H1 (cell line): Measurements from ENCODE around the gene CD58. TPM values are rescaled to one million over a fixed set of nuclear protein-coding genes. Genes with fewer than 3 reads are reported as not detected.

ENCODE experiments used
- CTCF ChIA-PET: fragments of 300-600 bp; sonication (Branson Sonifier 250); formaldehyde crosslinking; loops from one replicate; lab custom pipeline; 2021; ENCODE audit not compliant: partially characterized antibody; lab: Charles Lee
- POLR2A ChIA-PET: fragments of 300-600 bp; sonication (Branson Sonifier 250); formaldehyde crosslinking; loops from one replicate; lab custom pipeline; 2021; ENCODE audit warnings: inconsistent platforms; ENCODE audit not compliant: partially characterized antibody; lab: Charles Lee
- DNase-seq, 2 experiments: peaks; one replicate each; pipeline versions ENCODE4 v3.0.0 to v3.0.0-alpha.2; 2010 to 2022; ENCODE audit warnings: low spot score in 2 of 2, low read depth in 1 of 2, mixed read lengths in 1 of 2
- FAIRE-seq: peaks from 2 replicates; lab custom pipeline; 2011; peaks lifted over from hg19 to GRCh38; lab: Jason Lieb, UNC
- H2AFZ ChIP-seq: 2 replicates; pipeline ENCODE4 v1.8.1; 2012; ENCODE audit warnings: low read length, inconsistent platforms
- H2AK5ac ChIP-seq: 2 replicates; pipeline ENCODE4 v1.6.1; 2013; ENCODE audit warnings: low read depth, low read length
- H2BK120ac ChIP-seq: replicated peaks from 2 replicates; pipeline ENCODE3; 2013; ENCODE audit warnings: low read depth, low read length, inconsistent platforms
- H2BK12ac ChIP-seq: 2 replicates; pipeline ENCODE4 v1.6.1; 2013; ENCODE audit warnings: low read depth, low read length
- H2BK15ac ChIP-seq: 2 replicates; pipeline ENCODE4 v1.6.1; 2013; ENCODE audit warnings: low read length
- H2BK20ac ChIP-seq: 2 replicates; pipeline ENCODE4 v1.6.1; 2013; ENCODE audit warnings: low read length
- H2BK5ac ChIP-seq: 2 replicates; pipeline ENCODE4 v1.6.1; 2013; ENCODE audit warnings: low read depth, low read length
- H3K14ac ChIP-seq: 2 replicates; pipeline ENCODE4 v1.6.1; 2013; ENCODE audit warnings: inconsistent platforms; ENCODE audit not compliant: insufficient read length
- H3K18ac ChIP-seq: 2 replicates; pipeline ENCODE4 v1.6.1; 2013; ENCODE audit warnings: low read length; ENCODE audit errors: extremely low read depth
- H3K23ac ChIP-seq: 2 replicates; pipeline ENCODE4 v1.6.1; 2013; ENCODE audit warnings: inconsistent platforms; ENCODE audit not compliant: insufficient read length
- H3K23me2 ChIP-seq: 2 replicates; pipeline ENCODE4 v1.6.1; 2013; ENCODE audit warnings: low read depth, low read length
- H3K27ac ChIP-seq: 2 replicates; pipeline ENCODE4 v1.6.1; 2011; ENCODE audit warnings: low read depth, low read length, inconsistent platforms
- H3K27me3 ChIP-seq, 4 experiments: replicated peaks in 1 of 4; 1 replicate in 1 of 4; 2 replicates in 3 of 4; pipeline versions ENCODE4 v1.6.1 to v1.8.1; 2011 to 2013; ENCODE audit warnings: low read length in 3 of 4, mild to moderate bottlenecking in 3 of 4, inconsistent platforms in 2 of 4, mixed read lengths in 2 of 4, moderate library complexity in 1 of 4; ENCODE audit not compliant: control insufficient read depth in 3 of 4, insufficient read depth in 3 of 4; ENCODE audit errors: extremely low read depth in 1 of 4
- H3K36me3 ChIP-seq, 4 experiments: 2 replicates each; pipeline versions ENCODE4 v1.6.1 to v1.8.1; 2011 to 2013; ENCODE audit warnings: mild to moderate bottlenecking in 4 of 4, low read length in 3 of 4, moderate library complexity in 2 of 4, control low read depth in 1 of 4, inconsistent platforms in 1 of 4; ENCODE audit not compliant: insufficient read depth in 4 of 4, control insufficient read depth in 2 of 4
- H3K4ac ChIP-seq: replicated peaks from 2 replicates; pipeline ENCODE3; 2013; ENCODE audit warnings: low read length, low read depth, mixed read lengths, inconsistent platforms; ENCODE audit not compliant: insufficient read length
- H3K4me1 ChIP-seq, 4 experiments: replicated peaks in 1 of 4; 1 replicate in 1 of 4; 2 replicates in 3 of 4; pipeline versions ENCODE4 v1.6.1 to v1.8.1; 2011 to 2013; ENCODE audit warnings: low read length in 3 of 4, inconsistent platforms in 2 of 4, mixed read lengths in 1 of 4; ENCODE audit not compliant: insufficient read depth in 4 of 4, control insufficient read depth in 3 of 4
- H3K4me2 ChIP-seq, 2 experiments: 2 replicates each; pipeline versions ENCODE4 v1.6.1 to v1.8.1; 2011 to 2013; ENCODE audit warnings: low read depth in 2 of 2, low read length in 2 of 2, control low read depth in 1 of 2, inconsistent platforms in 1 of 2, mild to moderate bottlenecking in 1 of 2; ENCODE audit not compliant: insufficient read depth in 1 of 2
- H3K4me3 ChIP-seq, 4 experiments: fragments of 200-600, 300-600 bp in 1 of 4; sonication (generic), shearing (Covaris generic), sonication (Bioruptor Twin) in 1 of 4; 2 replicates each; pipeline versions ENCODE4 v1.5.1 to v1.8.1; 2011 to 2016; ENCODE audit warnings: low read length in 4 of 4, low read depth in 3 of 4, control low read depth in 2 of 4, inconsistent platforms in 2 of 4, mild to moderate bottlenecking in 2 of 4, mixed read lengths in 1 of 4, moderate library complexity in 1 of 4; ENCODE audit not compliant: insufficient read depth in 2 of 4; ENCODE audit errors: extremely low read depth in 1 of 4
- H3K56ac ChIP-seq: replicated peaks from 2 replicates; pipeline ENCODE3; 2013; ENCODE audit warnings: low read depth, mild to moderate bottlenecking, mixed read lengths, low read length, inconsistent platforms; ENCODE audit not compliant: insufficient read length
- H3K79me1 ChIP-seq: 2 replicates; pipeline ENCODE4 v1.6.1; 2013; ENCODE audit warnings: low read depth, low read length, control low read depth
- H3K79me2 ChIP-seq, 2 experiments: 2 replicates each; pipeline versions ENCODE4 v1.6.1 to v1.8.1; 2012 to 2013; ENCODE audit warnings: low read length in 2 of 2, mild to moderate bottlenecking in 2 of 2, inconsistent platforms in 1 of 2; ENCODE audit not compliant: insufficient read depth in 2 of 2, control insufficient read depth in 1 of 2
- H3K9ac ChIP-seq, 4 experiments: replicated peaks in 1 of 4; 1 replicate in 1 of 4; 2 replicates in 3 of 4; pipeline versions ENCODE4 v1.6.1 to v1.8.1; 2011 to 2013; ENCODE audit warnings: low read depth in 3 of 4, low read length in 3 of 4, control low read depth in 2 of 4, mild to moderate bottlenecking in 2 of 4, moderate library complexity in 2 of 4, inconsistent platforms in 1 of 4; ENCODE audit errors: extremely low read depth in 1 of 4
- H3K9me3 ChIP-seq, 2 experiments: 2 replicates each; pipeline versions ENCODE4 v1.6.1 to v1.8.1; 2012 to 2013; ENCODE audit warnings: mild to moderate bottlenecking in 2 of 2, moderate library complexity in 2 of 2, control low read depth in 1 of 2, inconsistent platforms in 1 of 2, low read depth in 1 of 2, low read length in 1 of 2, mixed read lengths in 1 of 2; ENCODE audit not compliant: insufficient read depth in 2 of 2
- H4K20me1 ChIP-seq, 2 experiments: replicated peaks in 1 of 2; 2 replicates each; pipeline versions ENCODE3 to v1.8.1; 2011 to 2013; ENCODE audit warnings: inconsistent platforms in 2 of 2, low read length in 2 of 2, mild to moderate bottlenecking in 1 of 2; ENCODE audit not compliant: insufficient read depth in 2 of 2, control insufficient read depth in 1 of 2
- H4K5ac ChIP-seq: 2 replicates; pipeline ENCODE4 v1.6.1; 2013; ENCODE audit warnings: low read length, low read depth, mixed read lengths, inconsistent platforms; ENCODE audit not compliant: insufficient read length
- H4K8ac ChIP-seq: 2 replicates; pipeline ENCODE4 v1.8.0; 2013; ENCODE audit warnings: mild to moderate bottlenecking, moderate library complexity, low read length, inconsistent platforms; ENCODE audit not compliant: insufficient read depth; ENCODE audit errors: extremely low read depth
- H4K91ac ChIP-seq: replicated peaks from 2 replicates; pipeline ENCODE3; 2013; ENCODE audit warnings: low read length, mixed read lengths, inconsistent platforms; ENCODE audit not compliant: insufficient read length
- BRCA1 ChIP-seq: IDR thresholded peaks from 2 replicates; pipeline ENCODE4 v1.6.1; 2012; ENCODE audit warnings: low read depth, low read length, improper control_type of control experiment
- CHD2 ChIP-seq: IDR thresholded peaks from 2 replicates; pipeline ENCODE4 v1.6.1; 2012; ENCODE audit warnings: low read length, improper control_type of control experiment
- JUN ChIP-seq: IDR thresholded peaks from 2 replicates; pipeline ENCODE4 v1.6.1; 2011; ENCODE audit warnings: low read depth, mild to moderate bottlenecking, improper control_type of control experiment, low read length
- MAFK ChIP-seq: IDR thresholded peaks from 2 replicates; pipeline ENCODE4 v1.6.1; 2012; ENCODE audit warnings: low read depth, mild to moderate bottlenecking, improper control_type of control experiment, low read length
- NRF1 ChIP-seq: IDR thresholded peaks from 2 replicates; pipeline ENCODE4 v1.6.1; 2011; ENCODE audit warnings: mild to moderate bottlenecking, low read depth, low read length, improper control_type of control experiment
- POLR2A ChIP-seq, 2 experiments: IDR thresholded peaks; 1 replicate in 1 of 2; 2 replicates in 1 of 2; pipeline ENCODE4 v1.6.1; 2011; ENCODE audit warnings: low read depth in 2 of 2, low read length in 2 of 2, mild to moderate bottlenecking in 2 of 2; ENCODE audit errors: control extremely low read depth in 1 of 2
- SAP30 ChIP-seq: fragments of 300-600 bp; sonication (generic); IDR thresholded peaks from 2 replicates; pipeline ENCODE4 v1.7.1; 2012; ENCODE audit warnings: low read length, moderate library complexity, mild to moderate bottlenecking, inconsistent platforms; ENCODE audit not compliant: insufficient read depth, insufficient replicate concordance
- SIRT6 ChIP-seq: IDR thresholded peaks from one replicate; pipeline ENCODE4 v1.7.1; 2012; ENCODE audit warnings: low read length, inconsistent platforms
- SUZ12 ChIP-seq: fragments of 200-600 bp; sonication (generic); IDR thresholded peaks from 2 replicates; pipeline ENCODE4 v1.6.1; 2012; ENCODE audit warnings: mild to moderate bottlenecking, inconsistent platforms, low read length, moderate library complexity, mixed read lengths
- WGBS, 2 experiments: shearing (Covaris generic) in 1 of 2; methylation state at CpG; one replicate each; pipeline versions ENCODE4 v1.1.6 to v1.1.7; 2013 to 2015; ENCODE audit warnings: low lambda C conversion rate in 2 of 2, mixed read lengths in 2 of 2, inconsistent platforms in 1 of 2, low coverage in 1 of 2, missing lambda C conversion rate in 1 of 2; ENCODE audit not compliant: insufficient replicate concordance in 2 of 2, insufficient coverage in 1 of 2, insufficient read length in 1 of 2; ENCODE audit errors: extremely low coverage in 1 of 2, missing lambda C conversion rate in 1 of 2; 5-methylcytosine and 5-hydroxymethylcytosine counted together
- polyA plus RNA-seq, 7 experiments: library from polyadenylated mRNA; depleted of rRNA in 3 of 7; stranded (reverse) in 5 of 7; unstranded in 2 of 7; fragments of >200 nt in 5 of 7; fragments of 200-250 nt in 2 of 7; gene quantifications; 1 replicate in 5 of 7; 2 replicates in 1 of 7; 4 replicates in 1 of 7; pipeline versions ENCODE4 v1.2.1 to v1.2.3, GENCODE V29; 2011 to 2013; ENCODE audit warnings: missing spikeins in 2 of 7, mixed read lengths in 2 of 7
- total RNA-seq: library from RNA; stranded (reverse); fragmentation: NEBNext Ultra II Directional; extraction: Animal tissue kit (Norgen Biotek cat#: 25700); gene quantifications from 2 replicates; pipeline ENCODE4 v1.2.1, GENCODE V29; 2021
- TF ChIP-seq, protein P1 (sequence below): IDR thresholded peaks from 2 replicates; pipeline ENCODE4 v1.6.1; 2012; ENCODE audit warnings: inconsistent platforms
- TF ChIP-seq, protein P2 (sequence below), 3 experiments: IDR thresholded peaks; 1 replicate in 2 of 3; 2 replicates in 1 of 3; pipeline versions ENCODE4 v1.5.1 to v1.6.1; 2011; ENCODE audit warnings: low read length in 3 of 3, mild to moderate bottlenecking in 3 of 3, inconsistent platforms in 2 of 3, low read depth in 1 of 3, moderate library complexity in 1 of 3; ENCODE audit not compliant: insufficient read depth in 1 of 3; ENCODE audit errors: control extremely low read depth in 1 of 3

The CD58 gene
- total and polyA plus RNA-seq, 2 of the 8 experiments (the other 6 are each of a cell fraction or from before 2014, with no cell fraction given): 5.3 to 5.5 TPM

- FAIRE-seq (no peak), DNase-seq (no peak)
- Histone ChIP-seq H3K9ac (no peak overlapping the region; a peak in 1 of 7 replicates), H3K23me2 (no peaks in the 10 kb centered on the region), H4K5ac (no peak overlapping the region), H2BK120ac (no peak overlapping the region), H3K18ac (no peak overlapping the region), H3K79me2 (no peaks in the 10 kb centered on the region), H3K4me1 (no peaks in the 10 kb centered on the region), H2BK12ac (no peak overlapping the region), H3K4ac (no peak overlapping the region), H3K14ac (no peak overlapping the region), H4K91ac (no peak overlapping the region), H4K20me1 (peaks cover 0 to 1% of the 10 kb centered on the region in 2 experiments), H3K56ac (no peak overlapping the region), H2AK5ac (no peak overlapping the region), H2BK5ac (no peak overlapping the region), H3K79me1 (no peaks in the 10 kb centered on the region), H2BK20ac (no peak overlapping the region), H3K9me3 (no peaks in the 10 kb centered on the region), H3K4me3 (no peak overlapping the region), H2BK15ac (no peak overlapping the region), H3K23ac (no peak overlapping the region), H2AFZ (no peak overlapping the region), H3K36me3 (no peaks in the 10 kb centered on the region), H4K8ac (no peak overlapping the region), H3K27me3 (no peaks in the 10 kb centered on the region), H3K27ac (no peak overlapping the region), H3K4me2 (no peak overlapping the region)
- WGBS, 2 experiments: 92% methylated on average over 4 of the region's 4 CpGs; no CpG with 5 or more reads in 1 of the 2 experiments
- CTCF ChIA-PET: interaction anchor here (0.9 kb wide), 1 partner anchor 11 kb away, joined by 3 read pairs; no protein-coding TSS in a partner anchor
- POLR2A ChIA-PET: no interaction called here
- no peak for TF ChIP-seq SIRT6
- no peak for TF ChIP-seq POLR2A (IDR thresholded peaks at IDR 0.05; ENCODE audit: control extremely low read depth in 1 of 2, low read depth in 2 of 2, low read length in 2 of 2)
- TF ChIP-seq, protein P1, sequence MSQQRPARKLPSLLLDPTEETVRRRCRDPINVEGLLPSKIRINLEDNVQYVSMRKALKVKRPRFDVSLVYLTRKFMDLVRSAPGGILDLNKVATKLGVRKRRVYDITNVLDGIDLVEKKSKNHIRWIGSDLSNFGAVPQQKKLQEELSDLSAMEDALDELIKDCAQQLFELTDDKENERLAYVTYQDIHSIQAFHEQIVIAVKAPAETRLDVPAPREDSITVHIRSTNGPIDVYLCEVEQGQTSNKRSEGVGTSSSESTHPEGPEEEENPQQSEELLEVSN: no peak
- TF ChIP-seq CHD2: no peak
- no peak for TF ChIP-seq SUZ12
- no peak for TF ChIP-seq BRCA1
- TF ChIP-seq, protein P2, sequence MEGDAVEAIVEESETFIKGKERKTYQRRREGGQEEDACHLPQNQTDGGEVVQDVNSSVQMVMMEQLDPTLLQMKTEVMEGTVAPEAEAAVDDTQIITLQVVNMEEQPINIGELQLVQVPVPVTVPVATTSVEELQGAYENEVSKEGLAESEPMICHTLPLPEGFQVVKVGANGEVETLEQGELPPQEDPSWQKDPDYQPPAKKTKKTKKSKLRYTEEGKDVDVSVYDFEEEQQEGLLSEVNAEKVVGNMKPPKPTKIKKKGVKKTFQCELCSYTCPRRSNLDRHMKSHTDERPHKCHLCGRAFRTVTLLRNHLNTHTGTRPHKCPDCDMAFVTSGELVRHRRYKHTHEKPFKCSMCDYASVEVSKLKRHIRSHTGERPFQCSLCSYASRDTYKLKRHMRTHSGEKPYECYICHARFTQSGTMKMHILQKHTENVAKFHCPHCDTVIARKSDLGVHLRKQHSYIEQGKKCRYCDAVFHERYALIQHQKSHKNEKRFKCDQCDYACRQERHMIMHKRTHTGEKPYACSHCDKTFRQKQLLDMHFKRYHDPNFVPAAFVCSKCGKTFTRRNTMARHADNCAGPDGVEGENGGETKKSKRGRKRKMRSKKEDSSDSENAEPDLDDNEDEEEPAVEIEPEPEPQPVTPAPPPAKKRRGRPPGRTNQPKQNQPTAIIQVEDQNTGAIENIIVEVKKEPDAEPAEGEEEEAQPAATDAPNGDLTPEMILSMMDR (IDR thresholded peaks at IDR 0.05; ENCODE audit: control extremely low read depth in 1 of 3, insufficient read depth in 1 of 3, low read depth in 1 of 3, low read length in 3 of 3): no peak
- TF ChIP-seq JUN: no peak
- TF ChIP-seq SAP30: no peak
- TF ChIP-seq NRF1: no peak
- no peak for TF ChIP-seq MAFK
Observed at GRCh38 chr1:116546354-116546977, 24.4 kb downstream of the CD58 start.
